SK-N-SH (cell line): ENCODE data around the gene IRF2BP2. TPM values are rescaled to one million over a fixed set of nuclear protein-coding genes. Genes with fewer than 3 reads are reported as not detected.
"Not testable (repeated sequence)": the region's sequence is repeated elsewhere in the genome, so short reads cannot be mapped to it uniquely, and the experiment has no call there.

Experiments
- CTCF ChIA-PET: fragments of 300-600, 350-600 bp; formaldehyde crosslinking; extraction: SDS; loops from one replicate; lab custom pipeline; 2021; lab: Yijun Ruan, JAX
- POLR2A ChIA-PET: fragments of 350-600 bp; sonication (Branson Sonifier 250); formaldehyde crosslinking; extraction: SDS; loops from one replicate; lab custom pipeline; 2020; ENCODE audit warnings: antibody characterized with exemption, inconsistent platforms; lab: Yijun Ruan, JAX
- DNase-seq: peaks from one replicate; pipeline ENCODE4 v3.0.0; 2012
- H2AFZ ChIP-seq: fragments of 200-600 bp; sonication (generic); 2 replicates; pipeline ENCODE4 v1.8.1; 2016; ENCODE audit warnings: antibody characterized with exemption, mild to moderate bottlenecking, low read depth
- H3F3A ChIP-seq: fragments of 200-600 bp; sonication (generic); replicated peaks from 2 replicates; pipeline ENCODE3; 2016; ENCODE audit warnings: antibody characterized with exemption, mild to moderate bottlenecking; ENCODE audit not compliant: insufficient read depth
- H3K27ac ChIP-seq, 2 experiments: fragments of 200-500 bp in 1 of 2; fragments of 200-600 bp in 1 of 2; sonication (Bioruptor generic) in 1 of 2; sonication (generic), shearing (Covaris generic) in 1 of 2; 2 replicates each; pipeline versions ENCODE4 v1.5.1 to v1.6.1; 2014 to 2016; ENCODE audit warnings: low read depth in 2 of 2, inconsistent platforms in 1 of 2, low read length in 1 of 2, mild to moderate bottlenecking in 1 of 2, mixed read lengths in 1 of 2
- H3K27me3 ChIP-seq: fragments of 200-600 bp; sonication (generic), shearing (Covaris generic); 2 replicates; pipeline ENCODE4 v1.6.1; 2016; ENCODE audit warnings: mixed run types; ENCODE audit not compliant: insufficient read depth
- H3K36me3 ChIP-seq, 2 experiments: fragments of 200-500 bp in 1 of 2; fragments of 200-600 bp in 1 of 2; sonication (Bioruptor generic) in 1 of 2; sonication (generic) in 1 of 2; replicated peaks in 1 of 2; 2 replicates each; pipeline versions ENCODE3 to v1.5.1; 2014 to 2016; ENCODE audit warnings: low read length in 1 of 2, mild to moderate bottlenecking in 1 of 2; ENCODE audit not compliant: insufficient read depth in 2 of 2, control insufficient read depth in 1 of 2
- H3K4me1 ChIP-seq, 2 experiments: fragments of 200-500 bp in 1 of 2; fragments of 200-600 bp in 1 of 2; sonication (Bioruptor generic) in 1 of 2; sonication (generic), shearing (Covaris generic) in 1 of 2; 2 replicates each; pipeline versions ENCODE4 v1.5.1 to v1.6.1; 2014 to 2016; ENCODE audit warnings: low read depth in 1 of 2, low read length in 1 of 2, mixed run types in 1 of 2; ENCODE audit not compliant: insufficient read depth in 2 of 2, control insufficient read depth in 1 of 2
- H3K4me2 ChIP-seq: fragments of 200-600 bp; sonication (generic), shearing (Covaris generic); 2 replicates; pipeline ENCODE4 v1.6.1; 2017; ENCODE audit warnings: mixed run types
- H3K4me3 ChIP-seq, 2 experiments: fragments of 200-500 bp in 1 of 2; fragments of 200-600 bp in 1 of 2; sonication (Bioruptor generic) in 1 of 2; sonication (generic), shearing (Covaris generic) in 1 of 2; 2 replicates each; pipeline versions ENCODE4 v1.5.1 to v1.8.1; 2014 to 2016; ENCODE audit warnings: low read depth in 2 of 2, inconsistent platforms in 1 of 2, low read length in 1 of 2, mild to moderate bottlenecking in 1 of 2, mixed read lengths in 1 of 2, moderate library complexity in 1 of 2
- H3K79me2 ChIP-seq: fragments of 200-600 bp; sonication (generic); 2 replicates; pipeline ENCODE4 v1.8.1; 2017; ENCODE audit warnings: mild to moderate bottlenecking; ENCODE audit not compliant: insufficient read depth
- H3K9ac ChIP-seq: fragments of 200-600 bp; sonication (generic); 2 replicates; pipeline ENCODE4 v1.6.1; 2017; ENCODE audit warnings: mixed run types
- H3K9me2 ChIP-seq: fragments of 200-600 bp; sonication (generic); 2 replicates; pipeline ENCODE4 v1.6.1; 2017; ENCODE audit warnings: mixed run types
- H3K9me3 ChIP-seq: fragments of 200-600 bp; sonication (generic); 2 replicates; pipeline ENCODE4 v1.6.1; 2017; ENCODE audit warnings: mixed run types, mild to moderate bottlenecking, moderate library complexity
- H4K20me1 ChIP-seq: fragments of 200-600 bp; sonication (generic); 2 replicates; pipeline ENCODE4 v1.6.1; 2017; ENCODE audit warnings: mild to moderate bottlenecking, mixed run types; ENCODE audit not compliant: insufficient read depth
- CHD2 ChIP-seq: fragments of 150-350 bp; IDR thresholded peaks from 2 replicates; pipeline ENCODE4 v1.6.1; 2018; ENCODE audit warnings: low read length; ENCODE audit not compliant: partially characterized antibody
- ELF1 ChIP-seq: IDR thresholded peaks from 2 replicates; pipeline ENCODE4 v1.4.0; 2012
- EZH2phosphoT487 ChIP-seq: fragments of 200-600 bp; sonication (generic); IDR thresholded peaks from 2 replicates; pipeline ENCODE4 v1.6.1; 2017; ENCODE audit warnings: low read depth, mixed run types, mild to moderate bottlenecking, antibody characterized with exemption, moderate library complexity, borderline replicate concordance
- FOXJ3 ChIP-seq: sonication (generic); formaldehyde crosslinking; IDR thresholded peaks from 2 replicates; pipeline ENCODE4 v1.5.1; 2020; ENCODE audit warnings: mild to moderate bottlenecking, missing genetic modification reagents
- MXI1 ChIP-seq: IDR thresholded peaks from 2 replicates; pipeline ENCODE4 v1.6.1; 2012; ENCODE audit warnings: mild to moderate bottlenecking, low read depth, low read length, improper control_type of control experiment
- NFIC ChIP-seq: IDR thresholded peaks from 2 replicates; pipeline ENCODE4 v1.4.0; 2012; ENCODE audit warnings: borderline replicate concordance
- POLR2AphosphoS5 ChIP-seq: IDR thresholded peaks from 2 replicates; pipeline ENCODE4 v1.6.1; 2012; ENCODE audit warnings: low read depth, low read length
- TCF12 ChIP-seq: IDR thresholded peaks from 2 replicates; pipeline ENCODE4 v1.4.0; 2012
- TEAD4 ChIP-seq: IDR thresholded peaks from 2 replicates; pipeline ENCODE4 v1.4.0; 2012; ENCODE audit warnings: mild to moderate bottlenecking, borderline replicate concordance; ENCODE audit not compliant: insufficient read depth
- WGBS: methylation state at CpG from one replicate; pipeline ENCODE4 v1.1.6; 2017; ENCODE audit warnings: low lambda C conversion rate; 5-methylcytosine and 5-hydroxymethylcytosine counted together
- polyA plus RNA-seq, 3 experiments: library from polyadenylated mRNA; depleted of rRNA; stranded (reverse); fragments of >200 nt; gene quantifications; 2 replicates each; pipeline ENCODE4 v1.2.3, GENCODE V29; 2012
- TF ChIP-seq, protein P1 (sequence below): IDR thresholded peaks from 2 replicates; pipeline ENCODE4 v1.4.0; 2012; ENCODE audit warnings: low read depth
- TF ChIP-seq, protein P2 (sequence below): fragments of 150-350 bp; IDR thresholded peaks from 2 replicates; pipeline ENCODE4 v1.6.1; 2017; ENCODE audit warnings: antibody characterized with exemption, low read length, low read depth, borderline replicate concordance

Gene IRF2BP2
- polyA plus RNA-seq, 1 of the 3 experiments (the other 2 are of a cell fraction), result 73.9 TPM

DNA sequence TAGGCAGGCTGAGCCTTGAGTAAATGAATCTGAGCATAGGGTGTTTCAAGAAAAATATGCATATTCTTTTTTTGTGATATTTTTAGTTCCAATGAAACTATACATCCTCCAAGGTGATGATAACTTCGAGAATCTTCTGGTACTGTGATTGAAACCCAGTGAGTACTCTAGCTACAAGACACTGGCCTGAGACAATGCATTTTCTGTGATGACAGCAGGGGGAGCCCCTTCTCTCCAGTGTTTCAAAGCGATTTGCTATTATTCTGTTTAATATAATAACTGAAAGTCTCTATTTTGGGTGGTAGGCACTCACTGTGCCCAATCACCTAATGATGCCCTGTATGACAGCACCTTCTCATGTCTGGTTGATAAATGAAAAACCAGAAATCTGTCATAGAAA is 12.1 kb downstream of the IRF2BP2 start (continued):
- no peak for TF ChIP-seq EZH2phosphoT487
- no peak for TF ChIP-seq MXI1
- TF ChIP-seq CHD2, result no peak
- TF ChIP-seq, protein P1, sequence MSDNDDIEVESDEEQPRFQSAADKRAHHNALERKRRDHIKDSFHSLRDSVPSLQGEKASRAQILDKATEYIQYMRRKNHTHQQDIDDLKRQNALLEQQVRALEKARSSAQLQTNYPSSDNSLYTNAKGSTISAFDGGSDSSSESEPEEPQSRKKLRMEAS, result no peak

DNA sequence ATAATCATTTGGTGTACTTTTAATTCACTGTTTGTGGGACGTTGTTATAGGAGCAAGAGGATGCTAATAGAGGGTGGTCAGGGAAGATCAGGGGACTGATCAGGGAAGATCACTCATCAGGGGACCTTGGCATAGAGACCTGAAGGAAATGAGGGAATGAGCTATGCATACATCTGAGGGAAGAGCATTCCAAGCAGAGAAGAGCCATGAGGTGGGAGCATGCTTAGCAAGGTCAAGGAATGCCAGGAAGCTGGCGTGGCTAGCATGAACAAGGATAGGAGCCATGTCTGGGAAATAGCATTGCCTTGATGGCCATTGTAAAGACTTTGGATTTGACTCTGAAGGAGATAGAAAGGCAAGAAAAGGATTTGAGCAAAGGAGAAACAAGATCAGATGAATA is 14.1 kb downstream of the IRF2BP2 start:
- peaks cover 20% of the 10 kb centered on the region for H3F3A ChIP-seq
- no peaks in the 10 kb centered on the region for H3K27me3 ChIP-seq
- ChIA-PET POLR2A (no interaction called here), CTCF (interaction anchor here (1.0 to 2.2 kb wide), 4 partner anchors 52 to 488 kb away, joined by 3 to 8 read pairs (median 4); no protein-coding TSS in a partner anchor)
- H3K27ac ChIP-seq, result no peak overlapping the region
- H4K20me1 ChIP-seq, result no peaks in the 10 kb centered on the region
- H2AFZ ChIP-seq, result no peak overlapping the region
- no peak overlapping the region for H3K4me3 ChIP-seq
- H3K79me2 ChIP-seq, result peaks cover 15% of the 10 kb centered on the region
- H3K9ac ChIP-seq, result no peak overlapping the region
- no peak for DNase-seq
- no peak overlapping the region for H3K4me2 ChIP-seq
- no peaks in the 10 kb centered on the region for H3K9me3 ChIP-seq
- WGBS, result 91% methylated on average over 2 of the region's 2 CpGs
- no peak for TF ChIP-seq NFIC
- H3K36me3 ChIP-seq, result no peaks in the 10 kb centered on the region
- peaks cover 16 to 20% of the 10 kb centered on the region in 2 experiments for H3K4me1 ChIP-seq
- no peaks in the 10 kb centered on the region for H3K9me2 ChIP-seq

DNA sequence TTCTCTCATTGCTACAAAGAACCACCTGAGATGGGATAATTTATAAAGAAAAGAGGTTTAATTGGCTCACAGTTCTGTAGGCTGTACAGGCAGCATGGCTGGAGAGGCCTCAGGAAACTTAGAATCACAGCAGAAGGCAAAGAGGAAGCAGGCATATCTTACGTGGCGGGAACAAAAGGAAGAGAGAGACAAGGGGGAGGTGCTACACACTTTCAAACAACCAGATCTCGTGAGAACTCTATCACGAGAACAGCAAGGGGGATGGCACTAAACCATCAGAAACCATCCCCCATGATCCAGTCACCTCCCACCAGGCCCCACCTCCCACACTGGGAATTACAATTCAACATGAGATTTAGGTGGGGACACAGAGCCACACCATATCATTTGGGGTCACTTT is 15.4 kb downstream of the IRF2BP2 start:
- H3K27me3 ChIP-seq, H3K9me2 ChIP-seq, CTCF ChIA-PET, H4K20me1 ChIP-seq, H3K36me3 ChIP-seq, H3K9me3 ChIP-seq, H2AFZ ChIP-seq, POLR2A ChIA-PET, H3K4me3 ChIP-seq, H3K27ac ChIP-seq, DNase-seq, H3K79me2 ChIP-seq, H3K4me2 ChIP-seq, H3K9ac ChIP-seq: not testable (repeated sequence)
- 100% methylated on average over 4 of the region's 4 CpGs for WGBS
- H3K4me1 ChIP-seq, result peaks cover 10 to 14% of the 10 kb centered on the region in 2 experiments; a peak in 3 of 4 replicates
- peaks cover 12% of the 10 kb centered on the region for H3F3A ChIP-seq

DNA sequence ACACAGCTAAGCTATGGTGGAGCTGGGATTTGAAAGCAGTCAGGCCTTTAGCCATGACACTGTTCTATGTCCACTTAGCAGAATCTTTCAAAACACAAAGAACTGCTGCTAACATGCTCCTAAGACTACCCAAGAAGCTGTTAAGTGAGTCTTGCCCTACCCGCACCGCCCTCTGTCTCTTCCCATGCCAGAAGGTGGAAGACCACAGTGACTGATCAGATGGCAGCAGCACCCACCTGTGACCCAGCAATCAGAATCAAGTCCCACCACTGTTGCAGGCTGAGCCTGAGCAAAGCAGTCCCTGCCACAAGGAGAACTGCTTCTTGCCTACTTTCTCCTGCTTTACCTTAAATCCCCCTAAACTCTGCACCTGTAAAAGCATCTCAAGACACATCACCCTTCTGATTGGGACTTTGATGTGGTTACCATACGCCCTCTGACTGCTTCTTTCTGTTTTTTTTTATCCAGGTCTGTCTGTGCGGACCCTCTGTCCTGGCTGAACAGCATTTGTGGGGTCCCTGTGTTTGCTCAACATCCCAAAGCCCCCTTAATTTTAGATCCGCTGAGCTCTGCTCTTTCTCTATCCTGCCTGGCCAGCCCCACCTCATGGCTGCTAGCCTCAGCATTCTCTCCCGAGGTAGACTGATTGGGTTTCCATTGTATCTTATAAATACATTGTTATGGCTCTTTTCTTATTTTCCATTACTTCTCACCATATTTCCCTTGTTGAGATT is 16.0 kb downstream of the IRF2BP2 start:
- no peak for DNase-seq
- Histone ChIP-seq H3K27me3 (no peaks in the 10 kb centered on the region), H3K4me1 (peaks cover 5 to 11% of the 10 kb centered on the region in 2 experiments; a peak in 3 of 4 replicates), H2AFZ (no peak overlapping the region), H3K4me3 (no peak overlapping the region), H3K79me2 (peaks cover 6% of the 10 kb centered on the region; the same call in 1 of the 2 replicates), H3K36me3 (no peaks in the 10 kb centered on the region), H3K9ac (no peak overlapping the region), H3K9me2 (no peaks in the 10 kb centered on the region), H3K4me2 (no peak overlapping the region), H3K9me3 (no peaks in the 10 kb centered on the region), H3F3A (peaks cover 6% of the 10 kb centered on the region), H4K20me1 (no peaks in the 10 kb centered on the region), H3K27ac (no peak overlapping the region)
- no peak for TF ChIP-seq TCF12
- TF ChIP-seq, protein P2, sequence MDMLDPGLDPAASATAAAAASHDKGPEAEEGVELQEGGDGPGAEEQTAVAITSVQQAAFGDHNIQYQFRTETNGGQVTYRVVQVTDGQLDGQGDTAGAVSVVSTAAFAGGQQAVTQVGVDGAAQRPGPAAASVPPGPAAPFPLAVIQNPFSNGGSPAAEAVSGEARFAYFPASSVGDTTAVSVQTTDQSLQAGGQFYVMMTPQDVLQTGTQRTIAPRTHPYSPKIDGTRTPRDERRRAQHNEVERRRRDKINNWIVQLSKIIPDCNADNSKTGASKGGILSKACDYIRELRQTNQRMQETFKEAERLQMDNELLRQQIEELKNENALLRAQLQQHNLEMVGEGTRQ, result no peak
- TF ChIP-seq ELF1, result no peak
- TF ChIP-seq TEAD4, result no peak
- TF ChIP-seq POLR2AphosphoS5, result no peak
- TF ChIP-seq FOXJ3 (CRISPR knock-in tag), result no peak
- ChIA-PET POLR2A (no interaction called here), CTCF (no interaction called here)
- 82% methylated on average over 6 of the region's 6 CpGs for WGBS
